T-helper 2 cell (primary cell): ENCODE data around the gene DDIAS.
"Not testable (repeated sequence)": the region's sequence is repeated elsewhere in the genome, so short reads cannot be mapped to it uniquely, and the experiment has no call there.

Experiments used
- DNase-seq, 5 experiments: peaks; one replicate each; pipeline versions ENCODE4 v3.0.0 to v3.0.0-alpha.2; 2012 to 2022

DDIAS gene

DNA sequence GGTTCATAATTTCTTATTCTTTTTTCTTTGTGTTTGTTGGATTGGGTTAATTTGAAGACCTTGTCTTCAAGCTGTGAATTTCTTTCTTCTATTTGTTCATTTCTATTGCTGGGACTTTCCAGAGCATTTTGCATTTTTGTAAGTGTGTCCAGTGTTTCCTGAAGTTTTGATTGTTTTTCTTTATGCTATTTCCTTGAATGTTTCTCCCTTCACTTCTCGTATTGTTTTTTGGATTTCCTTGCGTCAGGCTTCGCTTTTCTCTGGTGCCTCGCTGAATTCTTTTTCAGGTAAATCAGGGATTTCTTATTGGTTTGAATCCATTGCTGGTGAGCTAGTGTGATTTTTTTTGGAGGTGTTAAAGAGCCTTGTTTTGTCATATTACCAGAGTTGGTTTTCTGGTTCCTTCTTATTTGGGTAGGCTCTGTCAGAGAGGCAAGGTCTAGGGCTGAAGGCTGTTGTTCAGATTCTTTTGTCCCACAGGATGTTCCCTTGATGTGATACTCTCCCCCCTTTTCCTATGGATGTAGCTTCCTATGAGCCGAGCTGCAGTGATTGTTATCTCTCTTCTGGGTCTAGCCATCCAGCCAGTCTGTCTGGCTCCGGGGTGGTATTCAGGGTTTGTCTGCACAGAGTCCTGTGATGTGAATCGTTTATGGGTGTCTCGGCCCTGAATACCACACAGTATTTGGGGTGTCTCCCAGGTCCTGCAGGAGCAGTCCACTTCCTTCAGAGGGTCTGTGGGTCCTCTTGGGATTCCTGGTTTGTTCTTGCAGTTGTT lies 21.0 kb downstream of the DDIAS start:
- DNase-seq = not testable (repeated sequence)

GRCh38 chr11:82924522-82925224 lies 23.1 kb downstream of the DDIAS start:
- DNase-seq = no peak

DNA sequence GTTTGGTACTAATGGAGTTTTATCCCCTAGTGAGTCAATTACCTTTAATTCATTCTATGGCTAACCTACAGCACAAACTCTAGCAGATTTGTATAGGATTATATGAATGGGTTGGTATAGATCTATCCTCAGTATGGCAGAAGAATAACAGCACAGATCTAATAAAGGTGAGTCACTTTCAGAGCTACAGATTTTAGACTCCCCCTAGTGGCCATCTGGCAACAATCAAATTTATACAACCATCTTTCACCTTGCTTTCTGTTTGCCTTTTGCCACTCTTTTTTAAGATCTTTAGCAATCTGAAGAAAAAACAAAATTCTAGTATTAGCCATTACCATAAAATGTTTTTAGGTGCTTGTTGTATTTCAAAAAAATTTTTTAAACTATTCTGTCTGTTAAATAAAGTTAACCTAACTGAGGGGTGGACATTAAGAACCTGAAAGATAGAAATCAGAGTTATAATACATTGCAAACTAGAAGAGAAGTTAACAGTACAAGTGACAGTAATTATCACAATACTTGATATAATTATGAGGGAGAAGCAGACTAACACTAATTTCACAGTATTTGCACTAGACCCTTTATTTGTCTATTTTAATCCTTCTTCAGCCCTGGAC lies 25.8 kb downstream of the DDIAS start:
- peak in 2 of 5 experiments; percentile 31 to 80 for DNase-seq

DNA sequence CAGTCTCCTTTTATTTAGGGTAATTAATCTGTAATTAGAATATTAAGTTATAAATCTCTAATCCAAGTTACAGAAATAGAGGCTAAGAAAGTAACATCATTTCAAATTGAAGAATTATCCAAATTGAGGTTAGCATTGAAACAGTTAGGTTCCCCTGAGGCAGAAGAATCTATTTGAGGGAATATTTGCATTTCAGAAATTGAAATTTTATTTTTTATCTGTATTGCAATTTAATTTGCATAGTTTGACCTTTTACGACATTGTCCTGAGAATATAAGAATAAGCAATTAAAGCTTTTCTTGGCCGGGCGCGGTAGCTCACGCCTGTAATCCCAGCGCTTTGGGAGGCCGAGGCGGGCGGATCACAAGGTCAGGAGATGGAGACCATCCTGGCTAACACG lies 27.6 kb downstream of the DDIAS start:
- no peak for DNase-seq

DNA sequence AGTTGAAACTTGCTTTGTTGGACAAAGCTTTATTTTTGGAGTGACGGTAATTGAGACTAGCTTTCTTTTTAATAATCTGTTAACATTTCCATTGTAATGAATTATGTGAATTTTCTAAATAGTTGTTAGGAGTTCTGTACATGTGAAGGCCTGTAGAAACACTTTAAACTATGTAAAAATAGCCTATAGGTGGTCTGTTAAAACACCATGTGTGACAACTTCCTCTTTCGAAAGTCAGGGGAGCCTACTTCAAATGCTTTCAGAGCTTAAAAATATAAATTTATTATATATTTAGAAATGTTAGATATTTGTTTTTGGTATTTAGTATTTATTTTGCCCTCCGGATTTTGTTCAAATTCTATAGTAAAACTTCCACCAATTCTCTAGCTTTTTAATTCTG lies 28.7 kb downstream of the DDIAS start:
- DNase-seq = no peak

DNA sequence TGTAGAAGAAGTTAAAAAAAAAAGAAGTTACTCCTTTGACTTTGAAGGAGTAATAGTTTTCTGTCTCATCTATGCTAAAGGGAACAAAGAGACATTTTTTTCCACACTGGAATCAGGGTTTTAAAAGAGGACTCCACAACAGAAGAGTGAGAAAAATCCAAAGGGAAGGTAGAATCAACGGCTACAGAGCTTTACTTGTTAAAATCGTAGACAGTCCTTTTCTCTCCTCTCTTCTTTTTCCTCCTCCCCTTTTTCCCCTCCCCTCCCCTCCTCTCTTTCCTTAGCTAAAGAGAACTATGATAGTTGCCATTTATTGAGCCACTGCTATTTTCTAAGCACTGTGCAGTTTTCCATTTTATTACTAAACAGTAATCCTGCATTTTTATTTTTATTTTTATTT lies 29.2 kb downstream of the DDIAS start:
- DNase-seq = no peak

GRCh38 chr11:82932564-82932963 lies 31.0 kb downstream of the DDIAS start:
- peak in 1 of 5 experiments; percentile 84 for DNase-seq

DNA sequence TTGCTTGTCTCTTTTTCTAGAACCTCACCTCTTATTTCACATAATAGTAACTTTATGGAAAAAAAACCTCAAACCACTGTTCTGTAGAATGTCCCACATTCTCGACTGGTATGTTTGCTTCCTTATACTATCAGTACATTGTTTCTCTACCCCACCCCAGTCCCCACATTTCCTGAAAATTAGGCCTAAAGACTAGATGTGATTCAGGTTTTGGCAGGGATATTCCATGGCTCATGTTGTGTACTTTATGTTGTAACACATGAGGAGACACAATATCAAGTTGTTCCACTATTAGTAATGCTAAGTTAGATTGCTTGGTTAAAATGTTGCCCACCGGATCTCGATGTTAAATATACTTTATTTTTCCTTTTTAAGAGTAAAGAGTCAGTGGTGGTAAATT lies 34.7 kb downstream of the DDIAS start:
- no peak for DNase-seq

GRCh38 chr11:82937554-82937953 lies 36.0 kb downstream of the DDIAS start:
- no peak for DNase-seq

- DNase-seq = no peak
Observed at GRCh38 chr11:82939456-82939855, 37.9 kb downstream of the DDIAS start.

DNA sequence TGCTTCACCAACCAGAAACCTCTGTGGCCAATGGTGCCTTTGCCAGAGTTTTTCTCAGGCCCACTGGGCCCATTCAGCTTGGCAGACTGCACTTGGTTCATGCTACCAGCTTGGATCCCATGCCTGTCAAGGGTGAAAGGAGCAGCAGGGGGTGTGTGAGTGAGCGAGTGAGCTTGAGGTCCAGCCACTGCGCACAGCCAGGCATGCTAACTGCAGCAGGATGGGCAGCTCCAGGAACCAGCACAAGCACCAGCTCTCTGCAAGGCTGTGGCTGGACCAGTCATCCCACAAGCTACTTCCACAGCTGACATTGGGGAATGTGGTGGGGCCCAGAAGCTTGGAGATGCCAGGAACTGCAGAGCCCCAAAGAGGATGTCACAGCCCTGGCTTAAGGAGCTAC lies 40.8 kb downstream of the DDIAS start:
- DNase-seq = no peak

DNA sequence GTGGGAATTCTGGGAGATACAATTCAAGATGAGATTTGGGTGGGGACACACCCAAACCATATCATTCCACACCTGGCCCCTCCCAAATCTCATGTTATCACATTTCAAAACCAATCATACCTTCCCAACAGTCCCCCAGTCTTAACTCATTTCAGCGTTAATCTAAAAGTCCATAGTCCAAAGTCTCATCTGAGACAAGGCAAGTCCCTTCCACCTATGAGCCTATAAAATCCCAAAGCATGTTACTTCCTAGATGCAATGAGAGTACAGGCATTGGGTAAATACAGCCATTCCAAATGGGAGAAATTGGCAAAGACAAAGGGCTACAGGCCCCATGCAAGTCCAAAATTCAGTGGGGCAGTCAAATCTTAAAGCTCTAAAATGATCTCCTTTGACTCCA lies 41.9 kb downstream of the DDIAS start:
- not testable (repeated sequence) for DNase-seq

- no peak for DNase-seq
Observed at GRCh38 chr11:82944198-82944597, 42.7 kb downstream of the DDIAS start.

- not testable (repeated sequence) for DNase-seq
Observed at GRCh38 chr11:82945041-82945440, 43.5 kb downstream of the DDIAS start.

DNA sequence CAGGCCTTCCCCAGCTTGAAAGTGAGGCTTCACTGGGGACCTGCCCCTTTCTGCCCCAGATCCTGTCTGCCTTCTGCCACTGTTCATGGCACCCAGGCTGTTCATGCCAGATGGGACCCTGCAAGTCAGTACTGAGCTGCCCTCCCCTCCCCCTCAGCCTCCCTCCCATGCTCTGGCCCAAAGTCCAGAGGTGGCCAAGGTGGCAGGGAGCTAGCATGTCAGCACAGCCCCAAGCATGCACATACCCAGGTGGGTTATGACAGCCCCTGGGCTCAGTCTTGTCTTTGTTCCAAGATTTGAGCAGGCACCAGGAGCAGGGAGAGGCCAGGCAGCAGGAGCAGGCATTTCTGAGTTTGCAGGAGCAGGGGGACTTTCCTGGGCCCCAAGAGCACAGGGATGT lies 44.1 kb downstream of the DDIAS start:
- DNase-seq = no peak

GRCh38 chr11:82949352-82949751 lies 47.8 kb downstream of the DDIAS start:
- DNase-seq = no peak

GRCh38 chr11:82950502-82950901 lies 49.0 kb downstream of the DDIAS start:
- DNase-seq = not testable (repeated sequence)

DNA sequence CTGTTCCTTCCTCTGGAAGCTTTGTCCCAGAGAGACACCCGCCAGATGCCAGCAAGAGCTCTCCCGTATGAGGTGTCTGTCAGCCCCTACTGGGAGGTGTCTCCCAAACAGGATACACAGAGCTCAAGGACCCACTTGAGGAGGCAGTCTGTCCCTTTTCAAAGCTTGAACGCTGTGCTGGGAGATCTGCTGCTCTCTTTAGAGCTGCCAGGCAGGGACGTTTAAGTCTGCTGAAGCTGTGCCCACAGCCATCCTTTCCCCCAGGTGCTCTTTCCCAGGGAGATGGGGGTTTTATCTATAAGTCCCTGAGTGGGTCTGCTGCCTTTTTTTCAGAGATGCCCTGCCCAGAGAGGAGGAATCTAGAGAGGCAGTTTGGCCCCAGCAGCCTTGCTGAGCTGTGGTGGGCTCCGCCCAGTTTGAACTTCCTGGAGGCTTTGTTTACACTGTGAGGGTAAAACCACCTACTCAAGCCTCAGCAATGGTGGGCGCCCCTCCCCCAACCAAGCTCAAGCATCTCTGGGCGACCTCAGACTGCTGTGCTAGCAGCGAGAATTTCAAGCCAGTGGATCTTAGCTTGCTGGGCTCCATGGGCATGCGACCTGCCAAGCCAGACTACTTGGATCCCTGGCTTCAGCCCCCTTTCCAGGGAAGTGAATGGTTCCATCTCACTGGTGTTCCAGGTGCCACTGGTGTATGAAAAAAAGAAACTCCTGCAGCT lies 54.4 kb downstream of the DDIAS start:
- peak in 3 of 5 experiments; percentile 55 to 91 (median 78) for DNase-seq

DNA sequence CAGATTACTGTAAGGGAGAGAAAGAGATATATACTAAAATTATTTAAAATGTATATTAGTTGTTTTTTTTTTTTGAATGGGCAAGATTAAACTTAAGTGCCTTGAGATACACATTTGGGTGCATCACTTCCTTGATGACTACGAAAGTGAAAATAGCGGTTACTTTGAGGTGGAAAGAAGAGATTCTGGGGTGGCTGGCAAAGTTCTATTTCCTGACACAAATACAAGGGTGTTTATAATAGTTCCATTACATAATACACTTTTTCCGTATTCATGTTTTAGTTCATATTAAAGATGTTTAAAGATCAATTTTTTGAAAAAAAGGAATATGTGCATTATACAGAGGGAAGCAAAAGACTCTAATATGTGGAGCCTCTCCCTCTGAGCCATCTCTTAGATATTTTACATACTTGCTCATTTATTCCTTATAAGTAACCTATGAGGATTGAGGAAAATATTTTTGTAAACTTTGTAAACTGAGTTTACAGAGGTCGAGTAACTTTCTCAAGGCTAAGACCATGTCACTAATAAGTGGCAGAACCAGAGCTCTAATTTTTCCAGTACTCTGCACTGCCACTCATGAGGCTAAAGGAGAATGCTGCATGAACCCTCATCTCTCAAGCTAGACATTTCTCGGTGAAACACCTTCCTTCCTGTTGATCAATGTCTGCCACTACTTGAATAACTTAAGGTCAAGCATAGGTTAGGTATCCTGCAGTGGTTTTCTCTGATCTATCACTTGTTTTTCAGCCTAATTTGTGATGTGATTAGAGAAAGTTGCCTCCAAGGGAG lies 58.6 kb downstream of the DDIAS start:
- peak in 3 of 5 experiments; percentile 14 to 89 (median 76) for DNase-seq

GRCh38 chr11:82960779-82961143 lies 59.2 kb downstream of the DDIAS start:
- no peak for DNase-seq

DNA sequence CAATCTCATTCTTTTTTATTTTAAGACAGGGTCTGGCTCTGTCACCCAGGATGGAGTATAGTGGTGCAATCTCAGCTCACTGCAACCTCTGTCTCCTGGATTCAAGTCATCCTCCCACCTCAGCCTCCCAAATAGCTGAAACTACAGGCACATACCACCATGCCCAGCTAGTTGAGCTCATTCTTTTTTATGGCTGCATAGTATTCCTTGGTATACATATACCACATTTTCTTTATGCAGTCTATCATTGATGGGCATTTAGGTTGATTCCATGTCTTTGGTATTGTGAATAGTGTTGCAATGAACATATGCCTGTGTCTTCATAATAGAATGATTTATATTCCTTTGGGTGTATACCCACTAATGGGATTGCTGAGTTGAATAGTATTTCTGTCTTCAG lies 60.5 kb downstream of the DDIAS start:
- not testable (repeated sequence) for DNase-seq

- DNase-seq = no peak
Observed at GRCh38 chr11:82967381-82967780, 65.8 kb downstream of the DDIAS start.
